A549 (cell line): ENCODE data around the gene TM4SF18. TPM values are rescaled to one million over a fixed set of nuclear protein-coding genes. Genes with fewer than 3 reads are reported as not detected.

Source experiments
- ATAC-seq, 2 experiments: fragments of 200-7000 bp in 1 of 2; fragments of >200 bp in 1 of 2; cut with Nextera tagmentation in 1 of 2; cut with Tn5 transposase in 1 of 2; 3 replicates each; pipeline versions ENCODE4 v1.8.0 to v1.9.1; 2018 to 2020; ENCODE audit warnings: mild to moderate bottlenecking in 1 of 2, moderate library complexity in 1 of 2
- CTCF ChIA-PET: fragments of 300-600 bp; sonication (Branson Sonifier 250); formaldehyde crosslinking; extraction: SDS; loops from one replicate; lab custom pipeline; 2021; ENCODE audit warnings: antibody characterized with exemption, inconsistent platforms; lab: Yijun Ruan, JAX
- POLR2A ChIA-PET: fragments of 350-600 bp; formaldehyde crosslinking; extraction: SDS; loops from one replicate; lab custom pipeline; 2021; ENCODE audit warnings: antibody characterized with exemption, inconsistent platforms; lab: Yijun Ruan, JAX
- DNase-seq, 2 experiments: peaks; one replicate each; pipeline versions ENCODE4 v3.0.0 to v3.0.0-alpha.2; 2011 to 2016; ENCODE audit warnings: low read depth in 1 of 2, low spot score in 1 of 2
- FAIRE-seq: peaks from 2 replicates; lab custom pipeline; 2011; peaks lifted over from hg19 to GRCh38; lab: Jason Lieb, UNC
- H3K27ac ChIP-seq, 2 experiments: fragments of >200 bp; sonication (Bioruptor Twin); formaldehyde crosslinking; 3 replicates each; pipeline ENCODE4 v1.5.1; 2016 to 2017
- H3K4me1 ChIP-seq: fragments of >200 bp; sonication (Bioruptor Twin); formaldehyde crosslinking; 3 replicates; pipeline ENCODE4 v1.6.1; 2016
- H3K4me2 ChIP-seq: fragments of >200 bp; sonication (Bioruptor Twin); formaldehyde crosslinking; 3 replicates; pipeline ENCODE4 v1.6.1; 2016
- H3K4me3 ChIP-seq: fragments of >200 bp; sonication (Bioruptor Twin); formaldehyde crosslinking; 3 replicates; pipeline ENCODE4 v1.5.1; 2016
- H3K9me3 ChIP-seq: fragments of >200 bp; sonication (Bioruptor Twin); formaldehyde crosslinking; 3 replicates; pipeline ENCODE4 v1.6.1; 2016
- BCL3 ChIP-seq: fragments of >200 bp; sonication (Bioruptor Twin); formaldehyde crosslinking; IDR thresholded peaks from 3 replicates; pipeline ENCODE4 v1.6.1; 2016
- CBX2 ChIP-seq: fragments of 200-600 bp; sonication (generic); IDR thresholded peaks from 2 replicates; pipeline ENCODE4 v1.6.1; 2016; ENCODE audit warnings: low read depth, mild to moderate bottlenecking, borderline replicate concordance
- CBX8 ChIP-seq: fragments of 200-600 bp; sonication (generic); IDR thresholded peaks from 2 replicates; pipeline ENCODE4 v1.6.1; 2016
- CEBPB ChIP-seq, 2 experiments: fragments of >200 bp in 1 of 2; sonication (Bioruptor Twin) in 1 of 2; formaldehyde crosslinking in 1 of 2; IDR thresholded peaks; 2 replicates each; pipeline ENCODE4 v1.6.1; 2012 to 2016
- CHD4 ChIP-seq: fragments of 200-600 bp; sonication (generic); IDR thresholded peaks from 2 replicates; pipeline ENCODE4 v1.6.1; 2016; ENCODE audit warnings: antibody characterized with exemption, mild to moderate bottlenecking, borderline replicate concordance
- EP300 ChIP-seq, 2 experiments: fragments of >200 bp; sonication (Bioruptor Twin); formaldehyde crosslinking; IDR thresholded peaks; 2 replicates in 1 of 2; 3 replicates in 1 of 2; pipeline ENCODE4 v1.6.1; 2016 to 2017
- HDAC2 ChIP-seq: fragments of 200-600 bp; sonication (generic); IDR thresholded peaks from 2 replicates; pipeline ENCODE4 v1.6.1; 2016
- HES2 ChIP-seq: fragments of >200 bp; sonication (Bioruptor Twin); formaldehyde crosslinking; IDR thresholded peaks from 2 replicates; pipeline ENCODE4 v1.6.1; 2016
- HOXA7 ChIP-seq: fragments of 250-450 bp; sonication (Bioruptor Pico); IDR thresholded peaks from 2 replicates; pipeline ENCODE4 v1.5.0; 2020; ENCODE audit warnings: mild to moderate bottlenecking, moderate library complexity
- HOXB13 ChIP-seq: fragments of 250-450 bp; sonication (Bioruptor Pico); IDR thresholded peaks from 2 replicates; pipeline ENCODE4 v1.5.0; 2020; ENCODE audit warnings: low read depth, mild to moderate bottlenecking, moderate library complexity
- HOXB5 ChIP-seq: fragments of 250-450 bp; sonication (Bioruptor Pico); IDR thresholded peaks from 2 replicates; pipeline ENCODE4 v1.5.0; 2020; ENCODE audit warnings: mild to moderate bottlenecking, moderate library complexity
- JUNB ChIP-seq: fragments of >200 bp; sonication (Bioruptor Twin); formaldehyde crosslinking; IDR thresholded peaks from 2 replicates; pipeline ENCODE4 v1.6.1; 2016
- KDM1A ChIP-seq: fragments of 200-600 bp; sonication (generic); IDR thresholded peaks from 2 replicates; pipeline ENCODE4 v1.6.1; 2016; ENCODE audit warnings: low read depth, mild to moderate bottlenecking
- KDM5A ChIP-seq: fragments of 200-600 bp; sonication (generic); IDR thresholded peaks from 2 replicates; pipeline ENCODE4 v1.6.1; 2016; ENCODE audit warnings: antibody characterized with exemption, mild to moderate bottlenecking
- MAX ChIP-seq: IDR thresholded peaks from 2 replicates; pipeline ENCODE4 v1.6.1; 2012
- MAZ ChIP-seq: fragments of 150-350 bp; IDR thresholded peaks from 2 replicates; pipeline ENCODE4 v1.6.1; 2014; ENCODE audit warnings: antibody characterized with exemption, low read depth, low read length, borderline replicate concordance
- NPAS2 ChIP-seq: fragments of 250-450 bp; sonication (Bioruptor Pico); IDR thresholded peaks from 2 replicates; pipeline ENCODE4 v1.8.0; 2022; ENCODE audit warnings: mild to moderate bottlenecking, moderate library complexity, borderline replicate concordance
- POLR2A ChIP-seq: IDR thresholded peaks from 2 replicates; pipeline ENCODE4 v1.6.1; 2012; ENCODE audit warnings: mild to moderate bottlenecking, low read length
- RARB ChIP-seq: fragments of 250-450 bp; sonication (Bioruptor Pico); IDR thresholded peaks from 2 replicates; pipeline ENCODE4 v1.8.0; 2021; ENCODE audit warnings: mild to moderate bottlenecking, moderate library complexity
- REST ChIP-seq: fragments of 200-600 bp; sonication (generic); IDR thresholded peaks from 2 replicates; pipeline ENCODE4 v1.6.1; 2016; ENCODE audit warnings: antibody characterized with exemption, mild to moderate bottlenecking, moderate library complexity
- ZC3H11A ChIP-seq: fragments of 450-650 bp; IDR thresholded peaks from 2 replicates; pipeline ENCODE4 v1.6.1; 2014; ENCODE audit warnings: antibody characterized with exemption, mild to moderate bottlenecking
- ZNF302 ChIP-seq: fragments of 250-450 bp; sonication (Bioruptor Pico); IDR thresholded peaks from 2 replicates; pipeline ENCODE4 v1.9.0; 2021; ENCODE audit warnings: inconsistent platforms, mild to moderate bottlenecking, moderate library complexity
- WGBS: methylation state at CpG from one replicate; pipeline ENCODE4 v1.1.6; 2017; ENCODE audit errors: missing lambda C conversion rate; 5-methylcytosine and 5-hydroxymethylcytosine counted together
- polyA plus RNA-seq, 4 experiments: library from polyadenylated mRNA; depleted of rRNA in 3 of 4; stranded (reverse); fragments of >200 nt; fragmentation: RNase III in 1 of 4; extraction: RNeasy Plus Mini Kit Qiagen cat#74134 plus additional on column Dnase treatment in 1 of 4; gene quantifications; 2 replicates in 3 of 4; 3 replicates in 1 of 4; pipeline ENCODE4 v1.2.3, GENCODE V29; 2011 to 2017
- TF ChIP-seq, protein P1 (sequence below): fragments of 250-450 bp; sonication (Bioruptor Pico); IDR thresholded peaks from 2 replicates; pipeline ENCODE4 v1.5.0; 2021; ENCODE audit warnings: mild to moderate bottlenecking, moderate library complexity, borderline replicate concordance
- TF ChIP-seq, protein P2 (sequence below): IDR thresholded peaks from 2 replicates; pipeline ENCODE4 v1.6.1; 2012; ENCODE audit warnings: low read depth, borderline replicate concordance

TM4SF18 gene
- polyA plus RNA-seq, 2 of the 4 experiments (the other 2 are of a cell fraction), result 51.3 to 99.8 TPM

DNA sequence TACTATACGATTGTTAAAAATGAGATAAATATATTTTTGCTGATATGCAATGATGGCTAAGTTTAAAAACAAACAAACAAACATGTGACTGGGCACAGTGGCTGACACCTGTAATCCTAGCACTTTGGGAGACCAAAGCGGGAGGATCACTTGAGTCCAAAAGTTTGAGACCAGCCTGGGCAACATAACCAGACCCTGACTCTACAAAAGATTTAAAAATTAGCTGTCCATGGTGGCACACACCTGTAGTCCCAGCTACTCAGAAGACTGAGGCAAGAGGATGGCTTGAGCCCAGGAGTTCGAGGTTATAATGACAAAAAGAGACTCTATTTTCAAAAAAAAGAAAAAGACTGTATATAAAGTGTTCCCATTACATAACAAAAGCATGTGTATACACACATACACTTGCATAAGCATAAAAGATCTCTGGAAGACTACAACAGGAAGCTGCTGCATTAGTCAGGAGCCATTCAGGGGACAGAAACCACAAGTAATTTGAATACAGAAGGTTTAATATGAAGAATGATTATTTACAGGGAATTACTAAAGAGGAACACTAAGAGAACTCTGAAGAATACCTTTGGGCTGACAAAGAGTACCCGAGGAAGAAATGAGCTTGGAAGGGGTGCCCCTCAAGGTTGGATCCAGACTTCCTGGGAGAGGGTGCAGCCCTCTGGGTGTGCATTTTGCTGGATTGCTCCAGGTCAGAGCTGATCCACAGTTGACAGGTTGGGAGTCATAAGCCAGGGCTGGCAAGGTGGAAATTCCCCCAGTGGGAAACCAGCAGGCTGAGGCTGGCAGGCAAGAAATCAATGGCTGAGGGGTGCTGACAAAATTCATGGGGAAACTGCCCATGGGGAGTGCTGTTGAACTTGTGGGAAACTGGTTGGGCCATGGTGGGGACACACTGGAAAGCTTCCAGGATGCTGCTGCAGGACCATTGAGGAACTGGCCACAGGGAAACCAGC, 9.3 kb upstream of the TM4SF18 start:
- WGBS, result 87% methylated on average over 4 of the region's 4 CpGs
- POLR2A ChIA-PET, result interaction anchor here (1.5 kb wide), 1 partner anchor 24 kb away, joined by 3 read pairs; no protein-coding TSS in a partner anchor
- peak; percentile 32 for FAIRE-seq

GRCh38 chr3:149340310-149340933, 7.0 kb upstream of the TM4SF18 start:
- CTCF ChIA-PET, result interaction anchor here (0.8 to 1.8 kb wide), 9 partner anchors 10 to 140 kb away, joined by 3 to 6 read pairs (median 3); no protein-coding TSS in a partner anchor
- H3K4me1 ChIP-seq, result peaks cover 48% of the 10 kb centered on the region
- peak; percentile 80 to 82 for ATAC-seq
- H3K27ac ChIP-seq, result peak overlapping the region; percentile 88 to 93
- POLR2A ChIA-PET, result interaction anchor here (0.6 to 1.2 kb wide), 3 partner anchors 24 to 37 kb away, joined by 3 read pairs; partner anchors contain the start of gene TM4SF1
- H3K9me3 ChIP-seq, result peaks cover 5% of the 10 kb centered on the region; the same call in 1 of the 3 replicates
- WGBS, result 0% methylated on average over 1 of the region's 1 CpG
- H3K4me2 ChIP-seq, result peak overlapping the region; percentile 77
- peak in 1 of 2 experiments; percentile 80 for DNase-seq
- no peak for FAIRE-seq
- 0 out of 3 replicates have a peak overlapping the region, but pooled peaks have one; percentile 2 for H3K4me3 ChIP-seq
- no peak for TF ChIP-seq KDM5A
- TF ChIP-seq HOXB13, result no peak
- TF ChIP-seq KDM1A, result no peak
- TF ChIP-seq, protein P1, sequence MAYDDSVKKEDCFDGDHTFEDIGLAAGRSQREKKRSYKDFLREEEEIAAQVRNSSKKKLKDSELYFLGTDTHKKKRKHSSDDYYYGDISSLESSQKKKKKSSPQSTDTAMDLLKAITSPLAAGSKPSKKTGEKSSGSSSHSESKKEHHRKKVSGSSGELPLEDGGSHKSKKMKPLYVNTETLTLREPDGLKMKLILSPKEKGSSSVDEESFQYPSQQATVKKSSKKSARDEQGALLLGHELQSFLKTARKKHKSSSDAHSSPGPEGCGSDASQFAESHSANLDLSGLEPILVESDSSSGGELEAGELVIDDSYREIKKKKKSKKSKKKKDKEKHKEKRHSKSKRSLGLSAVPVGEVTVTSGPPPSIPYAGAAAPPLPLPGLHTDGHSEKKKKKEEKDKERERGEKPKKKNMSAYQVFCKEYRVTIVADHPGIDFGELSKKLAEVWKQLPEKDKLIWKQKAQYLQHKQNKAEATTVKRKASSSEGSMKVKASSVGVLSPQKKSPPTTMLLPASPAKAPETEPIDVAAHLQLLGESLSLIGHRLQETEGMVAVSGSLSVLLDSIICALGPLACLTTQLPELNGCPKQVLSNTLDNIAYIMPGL (CRISPR knock-in tag), result no peak
- no peak for TF ChIP-seq HOXB5
- TF ChIP-seq HES2, result no peak
- TF ChIP-seq RARB (CRISPR knock-in tag), result no peak
- TF ChIP-seq EP300 (IDR thresholded peaks at IDR 0.05), result peak; percentile 20 to 73; a peak in 2 of 5 replicates
- TF ChIP-seq NPAS2 (CRISPR knock-in tag), result no peak
- TF ChIP-seq MAX, result peak; percentile 41; the same call in 1 of the 2 replicates
- no peak for TF ChIP-seq HDAC2
- no peak for TF ChIP-seq MAZ
- TF ChIP-seq CHD4, result no peak
- no peak for TF ChIP-seq ZC3H11A
- peak; percentile 88 for TF ChIP-seq JUNB
- no peak for TF ChIP-seq REST
- TF ChIP-seq, protein P2, sequence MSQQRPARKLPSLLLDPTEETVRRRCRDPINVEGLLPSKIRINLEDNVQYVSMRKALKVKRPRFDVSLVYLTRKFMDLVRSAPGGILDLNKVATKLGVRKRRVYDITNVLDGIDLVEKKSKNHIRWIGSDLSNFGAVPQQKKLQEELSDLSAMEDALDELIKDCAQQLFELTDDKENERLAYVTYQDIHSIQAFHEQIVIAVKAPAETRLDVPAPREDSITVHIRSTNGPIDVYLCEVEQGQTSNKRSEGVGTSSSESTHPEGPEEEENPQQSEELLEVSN, result no peak

More for the DNA sequence above, 9.3 kb upstream of the TM4SF18 start:
- ATAC-seq (no peak), DNase-seq (no peak)
- peaks cover 40% of the 10 kb centered on the region for H3K4me1 ChIP-seq
- TF ChIP-seq CBX2, result no peak
- TF ChIP-seq, protein P2, result no peak
- no peak for TF ChIP-seq CBX8
- no peak for TF ChIP-seq ZNF302 (CRISPR knock-in tag)
- no peak for TF ChIP-seq POLR2A
- no peak for TF ChIP-seq RARB (CRISPR knock-in tag)
- TF ChIP-seq HOXA7, result no peak
- no peak for TF ChIP-seq BCL3
- no peak for TF ChIP-seq CEBPB (IDR thresholded peaks at IDR 0.05)
- no peak overlapping the region for H3K4me2 ChIP-seq
- CTCF ChIA-PET, result interaction anchor here (0.6 to 3.4 kb wide), 8 partner anchors 8 to 138 kb away, joined by 3 to 14 read pairs (median 4); partner anchors contain the start of gene TM4SF18
- no peak overlapping the region for H3K4me3 ChIP-seq
- H3K9me3 ChIP-seq, result peaks cover 5% of the 10 kb centered on the region; the same call in 1 of the 3 replicates
- peak overlapping the region; percentile 38 to 80 for H3K27ac ChIP-seq
